Ishikawa (cell line): Measurements from ENCODE around the gene SLC39A1.

Experiments
- CEBPB ChIP-seq: IDR thresholded peaks from 2 replicates; pipeline ENCODE4 v1.6.1; 2012
- CREB1 ChIP-seq: IDR thresholded peaks from 2 replicates; pipeline ENCODE4 v1.6.1; 2012; ENCODE audit warnings: low read depth
- EP300 ChIP-seq: IDR thresholded peaks from 2 replicates; pipeline ENCODE4 v1.6.1; 2012; ENCODE audit warnings: borderline replicate concordance
- FOXM1 ChIP-seq: IDR thresholded peaks from 2 replicates; pipeline ENCODE4 v1.6.1; 2012; ENCODE audit warnings: low read depth, borderline replicate concordance
- NFIC ChIP-seq: IDR thresholded peaks from 2 replicates; pipeline ENCODE4 v1.6.1; 2012
- RAD21 ChIP-seq: IDR thresholded peaks from 2 replicates; pipeline ENCODE4 v1.6.1; 2012; ENCODE audit warnings: low read depth
- TAF1 ChIP-seq: IDR thresholded peaks from 2 replicates; pipeline ENCODE4 v1.6.1; 2012; ENCODE audit warnings: low read depth, mild to moderate bottlenecking
- YY1 ChIP-seq: IDR thresholded peaks from 2 replicates; pipeline ENCODE4 v1.6.1; 2012; ENCODE audit warnings: low read depth
- ZBTB7A ChIP-seq: IDR thresholded peaks from 2 replicates; pipeline ENCODE4 v1.6.1; 2012; ENCODE audit warnings: low read depth
- TF ChIP-seq, protein P1 (sequence below): IDR thresholded peaks from 2 replicates; pipeline ENCODE4 v1.6.1; 2012
- TF ChIP-seq, protein P2 (sequence below): IDR thresholded peaks from 2 replicates; pipeline ENCODE4 v1.6.1; 2012
- TF ChIP-seq, protein P3 (sequence below): IDR thresholded peaks from 2 replicates; pipeline ENCODE4 v1.6.1; 2012; ENCODE audit warnings: low read depth, mild to moderate bottlenecking

DNA sequence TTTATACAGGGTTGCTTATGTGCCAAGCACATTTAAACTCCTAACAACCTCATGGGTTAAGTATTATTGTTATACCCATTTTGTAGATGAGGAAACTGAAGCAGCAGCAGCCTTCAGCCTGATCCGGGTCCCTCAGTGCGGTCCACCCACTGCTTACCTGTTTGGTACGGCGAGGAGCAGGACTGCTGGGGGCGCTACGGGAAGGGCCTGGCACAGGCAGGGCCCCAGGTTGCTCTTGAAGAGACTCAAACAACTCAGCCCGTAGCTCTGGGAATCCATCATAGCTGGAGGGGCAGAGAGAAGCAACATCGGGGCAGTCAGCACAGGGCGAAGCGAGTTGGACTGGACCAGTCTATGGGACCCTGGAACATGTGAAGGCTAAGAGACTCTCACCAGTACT is 26.0 kb downstream of the SLC39A1 start:
- TF ChIP-seq EP300 (no peak), ZBTB7A (no peak), FOXM1 (no peak), RAD21 (no peak), YY1 (no peak), NFIC (no peak), TAF1 (no peak), CREB1 (no peak), CEBPB (no peak)
- TF ChIP-seq, protein P1, sequence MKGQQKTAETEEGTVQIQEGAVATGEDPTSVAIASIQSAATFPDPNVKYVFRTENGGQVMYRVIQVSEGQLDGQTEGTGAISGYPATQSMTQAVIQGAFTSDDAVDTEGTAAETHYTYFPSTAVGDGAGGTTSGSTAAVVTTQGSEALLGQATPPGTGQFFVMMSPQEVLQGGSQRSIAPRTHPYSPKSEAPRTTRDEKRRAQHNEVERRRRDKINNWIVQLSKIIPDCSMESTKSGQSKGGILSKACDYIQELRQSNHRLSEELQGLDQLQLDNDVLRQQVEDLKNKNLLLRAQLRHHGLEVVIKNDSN: no peak
- TF ChIP-seq, protein P2, sequence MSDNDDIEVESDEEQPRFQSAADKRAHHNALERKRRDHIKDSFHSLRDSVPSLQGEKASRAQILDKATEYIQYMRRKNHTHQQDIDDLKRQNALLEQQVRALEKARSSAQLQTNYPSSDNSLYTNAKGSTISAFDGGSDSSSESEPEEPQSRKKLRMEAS: no peak
- TF ChIP-seq, protein P3, sequence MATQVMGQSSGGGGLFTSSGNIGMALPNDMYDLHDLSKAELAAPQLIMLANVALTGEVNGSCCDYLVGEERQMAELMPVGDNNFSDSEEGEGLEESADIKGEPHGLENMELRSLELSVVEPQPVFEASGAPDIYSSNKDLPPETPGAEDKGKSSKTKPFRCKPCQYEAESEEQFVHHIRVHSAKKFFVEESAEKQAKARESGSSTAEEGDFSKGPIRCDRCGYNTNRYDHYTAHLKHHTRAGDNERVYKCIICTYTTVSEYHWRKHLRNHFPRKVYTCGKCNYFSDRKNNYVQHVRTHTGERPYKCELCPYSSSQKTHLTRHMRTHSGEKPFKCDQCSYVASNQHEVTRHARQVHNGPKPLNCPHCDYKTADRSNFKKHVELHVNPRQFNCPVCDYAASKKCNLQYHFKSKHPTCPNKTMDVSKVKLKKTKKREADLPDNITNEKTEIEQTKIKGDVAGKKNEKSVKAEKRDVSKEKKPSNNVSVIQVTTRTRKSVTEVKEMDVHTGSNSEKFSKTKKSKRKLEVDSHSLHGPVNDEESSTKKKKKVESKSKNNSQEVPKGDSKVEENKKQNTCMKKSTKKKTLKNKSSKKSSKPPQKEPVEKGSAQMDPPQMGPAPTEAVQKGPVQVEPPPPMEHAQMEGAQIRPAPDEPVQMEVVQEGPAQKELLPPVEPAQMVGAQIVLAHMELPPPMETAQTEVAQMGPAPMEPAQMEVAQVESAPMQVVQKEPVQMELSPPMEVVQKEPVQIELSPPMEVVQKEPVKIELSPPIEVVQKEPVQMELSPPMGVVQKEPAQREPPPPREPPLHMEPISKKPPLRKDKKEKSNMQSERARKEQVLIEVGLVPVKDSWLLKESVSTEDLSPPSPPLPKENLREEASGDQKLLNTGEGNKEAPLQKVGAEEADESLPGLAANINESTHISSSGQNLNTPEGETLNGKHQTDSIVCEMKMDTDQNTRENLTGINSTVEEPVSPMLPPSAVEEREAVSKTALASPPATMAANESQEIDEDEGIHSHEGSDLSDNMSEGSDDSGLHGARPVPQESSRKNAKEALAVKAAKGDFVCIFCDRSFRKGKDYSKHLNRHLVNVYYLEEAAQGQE: no peak
